ENCODE results near the gene ATP1A1. TPM values are rescaled to one million over a fixed set of nuclear protein-coding genes. Genes with fewer than 3 reads are reported as not detected.

ATP1A1 gene
- total RNA-seq, 4 donors from 2014 or later, result 103 to 257 (median 204) TPM

DNA sequence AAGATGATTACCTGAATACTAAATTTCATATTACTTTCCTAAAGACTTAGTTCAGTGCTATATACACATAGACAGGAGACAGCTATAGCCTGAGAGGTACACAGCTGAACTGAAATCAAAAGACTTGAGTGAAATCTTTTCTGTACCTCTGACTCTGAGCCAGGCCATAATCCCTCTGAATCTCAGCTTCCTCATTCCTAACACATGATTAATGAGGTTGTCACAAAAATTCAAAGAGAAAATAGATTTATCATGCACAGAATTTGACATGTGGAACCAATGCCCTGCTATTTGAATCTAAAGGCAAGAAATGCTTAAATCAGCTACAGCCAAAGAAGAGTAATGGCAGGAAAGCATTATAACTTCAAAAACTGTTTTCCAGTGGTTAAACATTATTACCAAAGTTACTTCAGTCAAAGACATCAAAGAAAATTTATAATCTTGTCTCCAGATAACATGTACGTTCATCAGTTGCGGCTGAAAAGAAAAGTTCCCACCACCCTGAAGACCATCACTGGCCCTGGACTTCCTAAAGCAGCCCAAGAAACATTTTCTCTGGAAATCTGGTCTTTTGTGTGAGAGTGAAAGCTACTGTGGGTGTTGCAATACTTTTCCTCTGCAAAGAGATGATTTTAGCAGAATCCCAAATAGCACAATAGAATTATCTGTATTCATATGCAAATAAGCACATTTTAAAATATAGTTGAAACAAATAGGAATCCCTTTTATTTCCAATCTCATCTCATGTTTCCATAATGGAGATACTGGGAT is 13.8 kb upstream of the ATP1A1 start:
- TF ChIP-seq, protein P1, sequence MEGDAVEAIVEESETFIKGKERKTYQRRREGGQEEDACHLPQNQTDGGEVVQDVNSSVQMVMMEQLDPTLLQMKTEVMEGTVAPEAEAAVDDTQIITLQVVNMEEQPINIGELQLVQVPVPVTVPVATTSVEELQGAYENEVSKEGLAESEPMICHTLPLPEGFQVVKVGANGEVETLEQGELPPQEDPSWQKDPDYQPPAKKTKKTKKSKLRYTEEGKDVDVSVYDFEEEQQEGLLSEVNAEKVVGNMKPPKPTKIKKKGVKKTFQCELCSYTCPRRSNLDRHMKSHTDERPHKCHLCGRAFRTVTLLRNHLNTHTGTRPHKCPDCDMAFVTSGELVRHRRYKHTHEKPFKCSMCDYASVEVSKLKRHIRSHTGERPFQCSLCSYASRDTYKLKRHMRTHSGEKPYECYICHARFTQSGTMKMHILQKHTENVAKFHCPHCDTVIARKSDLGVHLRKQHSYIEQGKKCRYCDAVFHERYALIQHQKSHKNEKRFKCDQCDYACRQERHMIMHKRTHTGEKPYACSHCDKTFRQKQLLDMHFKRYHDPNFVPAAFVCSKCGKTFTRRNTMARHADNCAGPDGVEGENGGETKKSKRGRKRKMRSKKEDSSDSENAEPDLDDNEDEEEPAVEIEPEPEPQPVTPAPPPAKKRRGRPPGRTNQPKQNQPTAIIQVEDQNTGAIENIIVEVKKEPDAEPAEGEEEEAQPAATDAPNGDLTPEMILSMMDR (IDR thresholded peaks at IDR 0.05 in 4 of 5, conservative IDR thresholded peaks at IDR 0.05 in 1 of 5), result no peak
- TF ChIP-seq POLR2A (IDR thresholded peaks at IDR 0.05), result no peak

DNA sequence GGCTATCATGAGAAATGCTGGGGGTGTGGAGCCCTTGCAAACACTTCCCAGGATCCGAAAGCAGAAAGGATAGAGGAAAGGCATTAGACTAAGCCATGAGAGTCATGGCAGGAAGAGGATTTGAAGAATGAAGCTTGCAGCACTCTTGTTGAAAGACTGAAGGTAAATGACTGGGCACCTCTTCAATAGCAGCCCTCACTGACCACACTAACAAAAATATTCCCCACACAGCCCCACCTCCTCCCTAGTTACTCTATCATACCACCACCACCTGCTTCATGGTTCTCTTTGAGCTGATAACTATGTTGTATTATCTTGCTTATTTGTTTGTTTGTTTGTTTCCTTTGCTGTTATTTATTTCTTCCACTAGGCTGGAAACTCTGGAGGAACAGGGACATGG is 13.2 kb upstream of the ATP1A1 start:
- ATAC-seq, result no peak
- intact Hi-C loops (cut with DNase I; ENCODE audit: low total_unique reads), result no loop called here
- no peaks in the 10 kb centered on the region for H3K36me3 ChIP-seq
- H3K9me3 ChIP-seq, result no peaks in the 10 kb centered on the region
- H3K4me3 ChIP-seq, result no peak overlapping the region
- no peak for DNase-seq
- H3K4me1 ChIP-seq, result no peaks in the 10 kb centered on the region
- in situ Hi-C loops (cut with MboI; ENCODE audit: low sequenced_read_pairs in 4 of 4), result loop anchor here in 3 of 4 donors (5.0 to 25.0 kb wide), 3 partner anchors 127 to 198 kb away; no protein-coding TSS in a partner anchor
- H3K27me3 ChIP-seq, result no peaks in the 10 kb centered on the region
- TF ChIP-seq, protein P1 (IDR thresholded peaks at IDR 0.05 in 4 of 5, conservative IDR thresholded peaks at IDR 0.05 in 1 of 5), result no peak
- TF ChIP-seq POLR2A (IDR thresholded peaks at IDR 0.05), result no peak
- no peak overlapping the region for H3K27ac ChIP-seq

More for the DNA sequence above, 13.8 kb upstream of the ATP1A1 start:
- Histone ChIP-seq H3K36me3 (no peaks in the 10 kb centered on the region), H3K27me3 (no peaks in the 10 kb centered on the region), H3K27ac (no peak overlapping the region), H3K4me1 (no peaks in the 10 kb centered on the region), H3K4me3 (no peak overlapping the region), H3K9me3 (no peaks in the 10 kb centered on the region)
- intact Hi-C loops (cut with DNase I; ENCODE audit: low total_unique reads), result no loop called here
- ATAC-seq, result no peak
- in situ Hi-C loops (cut with MboI; ENCODE audit: low sequenced_read_pairs in 4 of 4), result loop anchor here in 2 of 4 donors (25.0 kb wide), 2 partner anchors 128 to 197 kb away; no protein-coding TSS in a partner anchor
- DNase-seq, result no peak

DNA sequence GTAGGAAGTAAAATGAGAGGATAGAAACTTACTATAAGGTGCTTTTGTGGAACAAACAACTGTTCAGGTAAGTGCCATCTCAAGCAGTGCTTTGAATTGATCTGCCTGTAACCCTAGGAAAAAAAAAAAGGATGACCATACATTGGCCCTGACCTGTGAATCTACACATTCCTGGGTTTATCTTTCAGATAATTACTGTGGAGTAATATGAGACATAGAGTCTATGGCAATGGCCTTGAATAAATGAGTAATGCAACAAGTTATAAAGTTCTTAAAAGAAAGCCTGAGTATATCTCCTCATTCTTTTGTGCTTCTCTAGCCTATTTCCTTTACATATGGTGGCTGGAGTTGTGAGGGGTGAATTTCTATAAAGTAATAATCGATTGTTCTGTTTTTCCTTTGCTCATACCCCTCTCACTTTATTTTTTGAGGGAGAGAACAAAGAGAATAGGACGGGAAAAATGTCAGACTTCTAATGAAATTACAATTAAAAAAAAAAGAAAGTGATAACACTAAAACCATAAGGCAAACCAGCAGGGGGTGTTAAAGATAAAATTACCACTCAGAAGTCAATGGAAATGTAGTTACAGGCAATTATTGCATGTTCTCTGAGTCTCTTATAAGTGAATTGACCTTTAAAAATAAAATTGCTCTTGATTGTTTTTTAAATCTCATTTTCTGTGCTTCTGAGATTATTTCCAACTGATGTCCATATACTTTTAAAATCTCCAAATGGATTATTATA is 12.4 kb upstream of the ATP1A1 start:
- H3K36me3 ChIP-seq, result no peaks in the 10 kb centered on the region
- no peak for TF ChIP-seq POLR2A (IDR thresholded peaks at IDR 0.05)
- TF ChIP-seq, protein P1 (IDR thresholded peaks at IDR 0.05 in 4 of 5, conservative IDR thresholded peaks at IDR 0.05 in 1 of 5), result peak in 3 of 5 experiments; percentile 20 to 44 (median 32)
- no peak for ATAC-seq
- intact Hi-C loops (cut with DNase I; ENCODE audit: low total_unique reads) (no loop called here), in situ Hi-C loops (cut with MboI; ENCODE audit: low sequenced_read_pairs in 4 of 4) (loop anchor here in 3 of 4 donors (5.0 to 25.0 kb wide), 3 partner anchors 127 to 198 kb away; no protein-coding TSS in a partner anchor)
- no peak overlapping the region for H3K4me3 ChIP-seq
- no peak overlapping the region for H3K27ac ChIP-seq
- H3K27me3 ChIP-seq, result no peaks in the 10 kb centered on the region
- no peak for DNase-seq
- peaks cover under 1 to 6% of the 10 kb centered on the region in 2 donors for H3K4me1 ChIP-seq
- H3K9me3 ChIP-seq, result no peaks in the 10 kb centered on the region

DNA sequence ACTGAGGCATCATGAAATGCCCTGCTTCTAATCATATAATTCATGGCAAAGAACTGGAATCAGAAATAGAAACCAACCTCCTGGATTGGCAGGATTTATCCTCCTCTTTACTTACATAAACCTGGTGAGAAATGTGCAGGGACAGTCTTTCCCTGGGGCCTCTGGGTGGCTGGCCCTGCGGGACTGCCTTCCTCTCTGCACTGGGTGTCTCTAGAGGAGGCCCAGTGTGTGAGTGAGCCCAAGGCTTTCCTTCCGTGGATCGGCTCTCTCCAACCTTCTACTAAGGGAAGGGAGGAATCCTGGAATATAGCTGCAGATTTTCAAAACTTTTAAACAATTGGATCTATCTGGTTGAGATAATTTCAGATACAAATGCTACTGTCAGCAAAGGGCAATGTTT is 11.4 kb upstream of the ATP1A1 start:
- no peaks in the 10 kb centered on the region for H3K27me3 ChIP-seq
- H3K36me3 ChIP-seq, result no peaks in the 10 kb centered on the region
- TF ChIP-seq, protein P1 (IDR thresholded peaks at IDR 0.05 in 4 of 5, conservative IDR thresholded peaks at IDR 0.05 in 1 of 5), result no peak
- no peak for TF ChIP-seq POLR2A (IDR thresholded peaks at IDR 0.05)
- no peak overlapping the region for H3K4me3 ChIP-seq
- H3K27ac ChIP-seq, result no peak overlapping the region
- in situ Hi-C loops (cut with MboI; ENCODE audit: low sequenced_read_pairs in 4 of 4) (loop anchor here in 3 of 4 donors (5.0 to 25.0 kb wide), 3 partner anchors 126 to 199 kb away; no protein-coding TSS in a partner anchor), intact Hi-C loops (cut with DNase I; ENCODE audit: low total_unique reads) (no loop called here)
- peaks cover 3 to 7% of the 10 kb centered on the region in 2 donors for H3K4me1 ChIP-seq
- ATAC-seq (no peak), DNase-seq (no peak)
- no peaks in the 10 kb centered on the region for H3K9me3 ChIP-seq

Data from gastrocnemius medialis (tissue), 4 donors.